ENCODE measurements around the gene JAML.
A peak's percentile ranks its signal among the peaks of the same experiment; 100 is the strongest.

The JAML gene

DNA sequence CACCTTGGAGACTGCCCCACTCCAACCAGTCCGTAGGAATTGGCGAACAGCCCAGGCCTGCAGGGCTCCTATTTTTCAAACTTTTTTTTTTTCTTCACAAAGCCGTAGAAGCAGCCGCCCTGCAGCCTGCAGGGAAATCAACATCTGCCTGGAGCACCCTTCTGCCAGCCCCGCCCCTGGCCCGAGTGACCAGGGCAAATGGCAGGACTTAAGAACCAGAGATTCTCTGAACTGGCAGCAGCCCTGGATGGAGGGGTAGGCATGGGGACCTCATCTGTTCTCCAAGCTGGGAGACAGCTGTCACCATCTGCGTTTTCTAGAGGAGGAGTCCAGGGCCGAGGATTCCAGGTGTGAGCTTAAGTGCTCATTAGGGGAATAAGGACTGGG lies 53.9 kb downstream of the JAML start:
- Histone ChIP-seq H3K27me3 (ENCODE audit: low read depth) (0 out of 2 replicates have a peak, but pooled peaks cover 3% of the 10 kb centered on the region), H3K4me3 (no peak overlapping the region), H3K36me3 (replicated peaks) (no peaks in the 10 kb centered on the region), H3K4me1 (no peaks in the 10 kb centered on the region), H3K9me3 (no peaks in the 10 kb centered on the region)
- in situ Hi-C loops (cut with MboI; ENCODE audit: low sequenced_read_pairs), result no loop called here
- DNase-seq (ENCODE audit: low spot score in 2 of 2), result no peak

DNA sequence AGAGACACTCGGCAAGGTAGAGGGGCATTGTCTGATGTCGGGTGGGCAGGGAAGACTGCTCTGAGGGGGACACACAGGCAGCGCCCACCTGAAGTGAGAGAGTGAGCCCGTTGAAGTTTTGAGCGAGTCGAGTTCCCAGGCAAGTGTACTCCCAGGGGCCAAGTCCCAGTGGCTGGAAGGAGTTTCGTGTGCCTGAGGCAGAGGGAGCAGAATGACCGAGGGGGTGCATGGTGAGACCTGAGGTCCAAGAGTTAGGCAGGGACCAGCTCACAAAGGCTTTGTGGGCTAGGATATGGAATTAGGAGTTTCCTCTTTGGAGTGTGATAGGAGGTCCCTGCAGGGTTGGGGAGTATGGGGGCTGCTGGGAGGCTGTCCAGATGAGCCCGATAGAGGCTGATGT lies 54.6 kb downstream of the JAML start:
- Histone ChIP-seq H3K4me1 (no peaks in the 10 kb centered on the region), H3K27me3 (ENCODE audit: low read depth) (0 out of 2 replicates have a peak, but pooled peaks cover 3% of the 10 kb centered on the region), H3K9me3 (no peaks in the 10 kb centered on the region), H3K4me3 (no peak overlapping the region), H3K36me3 (replicated peaks) (no peaks in the 10 kb centered on the region)
- in situ Hi-C loops (cut with MboI; ENCODE audit: low sequenced_read_pairs), result no loop called here
- DNase-seq (ENCODE audit: low spot score in 2 of 2), result no peak

DNA sequence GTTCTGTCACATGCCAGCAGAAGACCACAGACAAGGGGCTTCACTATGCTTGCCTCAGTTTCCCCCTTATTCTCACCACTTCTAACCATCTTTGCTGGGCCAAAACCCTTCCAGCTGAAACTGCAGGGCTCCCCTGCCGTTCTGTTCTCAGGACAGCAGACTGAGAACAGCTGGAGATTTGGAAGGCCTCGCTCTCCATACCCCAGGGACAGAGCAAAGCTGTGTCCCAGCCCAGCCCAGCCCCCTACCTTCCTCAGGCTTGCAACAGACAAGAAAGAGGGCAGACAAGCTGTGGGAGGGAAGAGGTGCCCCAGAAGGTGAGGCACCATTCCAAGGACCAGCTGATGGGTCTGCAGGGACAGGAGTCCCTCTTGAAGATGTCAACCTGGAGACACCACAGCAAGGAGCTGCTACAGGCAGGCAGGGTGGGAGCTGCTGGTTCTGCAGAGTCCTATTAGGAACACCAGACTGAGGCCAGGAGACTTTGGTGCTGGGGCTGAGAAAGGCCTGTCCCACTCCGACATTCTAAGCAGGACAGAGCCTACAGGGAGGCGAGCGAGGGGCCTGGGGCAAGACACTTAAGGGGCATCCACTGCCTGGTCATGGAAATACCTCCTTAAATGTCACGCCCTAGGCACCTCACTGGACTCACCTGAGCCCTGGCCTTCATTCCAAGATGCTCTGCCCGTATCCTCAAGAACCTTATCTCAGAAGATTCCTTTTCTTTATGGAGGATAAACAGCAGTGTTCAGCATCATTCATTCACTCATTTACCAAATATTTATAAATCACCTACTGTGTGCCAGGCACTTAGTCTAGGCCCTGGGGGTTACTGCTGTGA lies 55.3 kb downstream of the JAML start:
- no peak overlapping the region for H3K4me3 ChIP-seq
- in situ Hi-C loops (cut with MboI; ENCODE audit: low sequenced_read_pairs), result no loop called here
- no peaks in the 10 kb centered on the region for H3K4me1 ChIP-seq
- DNase-seq (ENCODE audit: low spot score in 2 of 2), result no peak
- no peaks in the 10 kb centered on the region for H3K36me3 ChIP-seq (replicated peaks)
- H3K9me3 ChIP-seq, result no peaks in the 10 kb centered on the region
- H3K27me3 ChIP-seq (ENCODE audit: low read depth), result 0 out of 2 replicates have a peak, but pooled peaks cover 3% of the 10 kb centered on the region

DNA sequence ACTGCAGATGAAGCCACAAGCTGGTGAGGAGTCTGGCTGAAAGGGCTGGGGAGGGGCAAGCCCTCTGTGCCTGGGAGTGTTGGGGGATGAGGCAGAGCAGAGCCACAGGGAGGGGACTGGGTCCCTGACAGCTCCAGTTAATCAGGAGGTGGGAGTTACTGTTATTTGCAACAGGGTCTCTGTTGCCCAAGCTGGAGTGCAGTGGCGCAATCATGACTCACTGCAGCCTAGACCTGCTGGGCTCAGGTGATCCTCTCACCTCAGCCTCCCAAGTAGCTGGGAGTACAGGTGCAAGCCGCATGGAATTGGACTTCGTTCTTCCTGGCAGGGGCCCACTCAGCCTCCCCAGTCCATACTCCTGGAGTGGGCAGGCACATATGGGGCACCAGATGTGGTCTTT lies 56.1 kb downstream of the JAML start:
- H3K4me1 ChIP-seq, result no peaks in the 10 kb centered on the region
- H3K4me3 ChIP-seq, result no peak overlapping the region
- in situ Hi-C loops (cut with MboI; ENCODE audit: low sequenced_read_pairs), result no loop called here
- no peak for DNase-seq (ENCODE audit: low spot score in 2 of 2)
- no peaks in the 10 kb centered on the region for H3K9me3 ChIP-seq
- 0 out of 2 replicates have a peak, but pooled peaks cover 3% of the 10 kb centered on the region for H3K27me3 ChIP-seq (ENCODE audit: low read depth)
- no peaks in the 10 kb centered on the region for H3K36me3 ChIP-seq (replicated peaks)

DNA sequence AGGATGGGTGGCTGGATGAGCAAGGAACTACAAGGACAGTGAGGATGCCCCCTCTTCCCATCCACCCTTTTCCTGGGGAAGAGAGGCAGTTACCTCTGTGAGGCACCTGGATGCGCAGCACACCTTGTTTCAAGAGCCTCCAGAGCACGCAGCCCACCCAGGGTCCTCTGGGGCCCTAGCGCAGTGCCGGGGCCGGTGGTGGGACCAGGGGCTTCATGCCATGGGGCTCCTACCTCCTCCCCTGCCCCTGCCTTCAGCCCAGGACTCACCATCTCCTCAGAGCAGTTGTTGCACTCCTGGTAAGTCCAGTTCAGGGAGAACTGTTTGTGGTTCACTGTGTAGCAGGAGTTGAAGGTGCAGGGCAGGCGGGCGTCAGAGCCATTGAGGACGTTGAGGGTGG lies 56.5 kb downstream of the JAML start:
- Histone ChIP-seq H3K4me1 (no peaks in the 10 kb centered on the region), H3K27me3 (ENCODE audit: low read depth) (0 out of 2 replicates have a peak, but pooled peaks cover 3% of the 10 kb centered on the region), H3K9me3 (no peaks in the 10 kb centered on the region), H3K4me3 (no peak overlapping the region), H3K36me3 (replicated peaks) (no peaks in the 10 kb centered on the region)
- in situ Hi-C loops (cut with MboI; ENCODE audit: low sequenced_read_pairs), result no loop called here
- no peak for DNase-seq (ENCODE audit: low spot score in 2 of 2)

DNA sequence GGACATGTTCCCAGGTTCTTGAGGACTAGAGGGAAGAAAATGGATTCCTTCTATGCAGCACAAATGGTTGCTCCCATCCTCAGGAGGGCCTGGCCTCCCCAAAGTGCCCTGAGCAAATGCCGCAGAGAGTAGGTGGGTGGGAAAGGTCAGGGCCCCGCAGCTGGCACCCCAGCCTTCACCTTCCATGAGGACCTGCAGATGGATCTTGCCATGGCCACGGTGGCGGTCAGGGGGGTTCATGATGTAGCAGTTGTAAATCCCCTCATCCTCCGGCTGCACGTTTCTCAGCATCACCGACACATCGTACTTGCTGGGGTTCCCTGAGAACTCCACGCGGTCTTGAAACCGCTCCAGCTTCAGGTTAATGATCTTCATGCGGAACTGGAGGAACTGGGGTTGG lies 56.9 kb downstream of the JAML start:
- Histone ChIP-seq H3K4me1 (no peaks in the 10 kb centered on the region), H3K27me3 (ENCODE audit: low read depth) (0 out of 2 replicates have a peak, but pooled peaks cover 3% of the 10 kb centered on the region), H3K36me3 (replicated peaks) (no peaks in the 10 kb centered on the region), H3K9me3 (no peaks in the 10 kb centered on the region), H3K4me3 (no peak overlapping the region)
- in situ Hi-C loops (cut with MboI; ENCODE audit: low sequenced_read_pairs), result no loop called here
- no peak for DNase-seq (ENCODE audit: low spot score in 2 of 2)

DNA sequence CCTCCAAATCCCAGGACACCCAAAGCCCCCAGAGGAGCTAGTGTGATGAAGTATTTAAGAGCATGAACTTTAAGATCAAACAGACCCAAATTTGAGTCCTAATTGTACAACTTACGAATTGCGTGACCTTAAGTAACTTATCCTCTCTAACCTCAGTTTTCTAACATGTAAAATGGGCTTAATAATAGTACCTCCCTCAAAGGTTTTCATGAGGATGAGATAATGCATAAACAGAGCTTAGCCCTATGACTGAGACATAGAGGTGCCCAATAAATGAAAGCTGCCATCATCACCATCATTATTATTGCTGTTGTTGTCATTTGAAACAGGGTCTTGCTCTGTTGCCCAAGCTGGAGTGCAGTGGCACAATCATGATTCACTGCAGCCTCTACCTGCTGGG lies 57.6 kb downstream of the JAML start:
- Histone ChIP-seq H3K9me3 (no peaks in the 10 kb centered on the region), H3K4me3 (no peak overlapping the region), H3K36me3 (replicated peaks) (no peaks in the 10 kb centered on the region), H3K27me3 (ENCODE audit: low read depth) (0 out of 2 replicates have a peak, but pooled peaks cover 3% of the 10 kb centered on the region), H3K4me1 (no peaks in the 10 kb centered on the region)
- in situ Hi-C loops (cut with MboI; ENCODE audit: low sequenced_read_pairs), result no loop called here
- DNase-seq (ENCODE audit: low spot score in 2 of 2), result no peak

DNA sequence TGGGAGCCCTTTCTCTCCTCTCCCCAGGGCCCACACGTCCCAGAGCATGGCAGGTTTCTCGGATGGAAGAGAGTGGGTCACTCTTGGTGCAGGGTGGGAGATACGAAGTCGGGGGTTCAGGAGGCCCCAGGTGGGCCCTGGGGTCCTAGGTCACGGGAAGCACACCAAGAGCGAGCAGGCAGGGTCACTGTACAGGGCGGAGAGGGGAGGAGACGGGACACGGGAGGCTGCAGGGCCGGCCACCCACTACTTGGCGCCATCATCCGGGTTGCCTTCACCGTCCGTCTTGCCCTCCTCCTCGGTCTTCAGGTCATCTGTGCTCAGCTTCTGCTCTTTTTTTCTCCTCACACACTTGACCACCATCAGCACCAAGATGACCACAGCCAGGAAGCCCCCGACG lies 58.2 kb downstream of the JAML start:
- in situ Hi-C loops (cut with MboI; ENCODE audit: low sequenced_read_pairs), result no loop called here
- H3K4me3 ChIP-seq, result no peak overlapping the region

DNA sequence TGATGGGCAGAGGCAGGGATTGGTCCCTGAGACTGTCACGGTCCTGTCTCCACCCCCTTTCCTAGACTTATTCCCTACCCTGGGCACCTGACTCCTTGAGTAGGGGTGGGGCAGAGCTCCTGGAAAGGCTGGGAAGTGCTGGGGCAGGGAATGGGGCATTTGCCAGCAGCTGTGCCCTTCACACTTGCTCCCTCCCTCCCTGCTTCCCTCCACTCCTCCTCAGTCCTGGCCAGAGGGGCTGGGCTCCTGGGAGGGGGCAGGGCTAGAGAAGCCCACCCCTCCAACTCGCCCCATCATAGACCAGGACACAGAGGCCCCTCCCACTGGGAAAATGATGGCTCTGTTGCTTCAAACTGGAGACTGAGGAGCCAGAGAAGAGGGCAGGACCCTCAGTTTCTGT lies 59.9 kb downstream of the JAML start:
- DNase-seq (ENCODE audit: low spot score in 2 of 2), result no peak
- H3K27me3 ChIP-seq (ENCODE audit: low read depth), result 0 out of 2 replicates have a peak, but pooled peaks cover 3% of the 10 kb centered on the region
- no peaks in the 10 kb centered on the region for H3K36me3 ChIP-seq (replicated peaks)
- no peak overlapping the region for H3K4me3 ChIP-seq
- H3K4me1 ChIP-seq, result no peaks in the 10 kb centered on the region
- in situ Hi-C loops (cut with MboI; ENCODE audit: low sequenced_read_pairs), result no loop called here
- no peaks in the 10 kb centered on the region for H3K9me3 ChIP-seq

More for the DNA sequence above, 58.2 kb downstream of the JAML start:
- Histone ChIP-seq H3K36me3 (replicated peaks) (no peaks in the 10 kb centered on the region), H3K4me1 (no peaks in the 10 kb centered on the region), H3K9me3 (no peaks in the 10 kb centered on the region), H3K27me3 (ENCODE audit: low read depth) (0 out of 2 replicates have a peak, but pooled peaks cover 3% of the 10 kb centered on the region)
- DNase-seq (ENCODE audit: low spot score in 2 of 2), result no peak

DNA sequence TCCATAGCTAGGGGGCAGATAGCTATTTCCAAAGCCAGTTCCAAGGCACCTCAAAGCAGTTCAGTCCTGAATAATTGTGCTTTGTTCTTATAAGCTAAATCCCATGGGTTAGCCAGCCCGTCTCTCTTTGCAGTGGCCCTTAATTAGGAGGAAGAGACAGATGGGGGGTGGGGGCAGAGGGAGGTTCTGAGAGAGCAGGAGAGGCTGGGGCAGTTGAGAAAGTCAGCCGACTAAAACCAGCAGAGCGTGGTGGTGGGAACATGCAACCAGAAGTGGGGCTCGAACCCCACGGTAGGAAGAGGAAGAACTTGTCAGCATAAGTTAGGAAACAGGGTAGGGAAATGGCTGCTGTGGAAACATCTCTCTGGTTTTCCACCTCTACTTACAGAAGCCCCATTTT lies 61.3 kb downstream of the JAML start:
- H3K4me1 ChIP-seq, result no peaks in the 10 kb centered on the region
- no peaks in the 10 kb centered on the region for H3K36me3 ChIP-seq (replicated peaks)
- H3K4me3 ChIP-seq, result no peak overlapping the region
- H3K27me3 ChIP-seq (ENCODE audit: low read depth), result peaks cover 8% of the 10 kb centered on the region
- H3K9me3 ChIP-seq, result no peaks in the 10 kb centered on the region
- DNase-seq (ENCODE audit: low spot score in 2 of 2), result no peak
- in situ Hi-C loops (cut with MboI; ENCODE audit: low sequenced_read_pairs), result no loop called here

DNA sequence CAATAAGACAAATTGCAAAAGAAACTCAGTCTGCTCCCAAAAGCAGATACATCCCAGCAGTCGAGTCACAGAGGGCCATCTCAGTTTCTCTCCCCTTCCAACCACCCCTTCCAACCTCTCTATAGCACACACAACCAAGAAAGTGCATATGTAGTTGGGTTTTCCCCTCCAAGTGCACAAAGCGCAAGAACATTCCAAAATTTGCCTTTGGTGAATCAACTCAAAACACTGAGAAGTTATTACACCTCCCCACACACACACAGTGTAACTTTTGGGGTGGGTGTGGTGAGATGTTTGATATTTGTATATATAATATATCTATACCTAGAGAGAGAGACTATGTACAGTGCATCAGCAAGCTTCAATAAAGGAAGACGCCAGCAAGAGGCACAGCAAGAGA lies 62.0 kb downstream of the JAML start:
- Histone ChIP-seq H3K9me3 (no peaks in the 10 kb centered on the region), H3K27me3 (ENCODE audit: low read depth) (peaks cover 10% of the 10 kb centered on the region), H3K4me1 (no peaks in the 10 kb centered on the region), H3K4me3 (no peak overlapping the region), H3K36me3 (replicated peaks) (no peaks in the 10 kb centered on the region)
- DNase-seq (ENCODE audit: low spot score in 2 of 2), result no peak
- in situ Hi-C loops (cut with MboI; ENCODE audit: low sequenced_read_pairs), result no loop called here

DNA sequence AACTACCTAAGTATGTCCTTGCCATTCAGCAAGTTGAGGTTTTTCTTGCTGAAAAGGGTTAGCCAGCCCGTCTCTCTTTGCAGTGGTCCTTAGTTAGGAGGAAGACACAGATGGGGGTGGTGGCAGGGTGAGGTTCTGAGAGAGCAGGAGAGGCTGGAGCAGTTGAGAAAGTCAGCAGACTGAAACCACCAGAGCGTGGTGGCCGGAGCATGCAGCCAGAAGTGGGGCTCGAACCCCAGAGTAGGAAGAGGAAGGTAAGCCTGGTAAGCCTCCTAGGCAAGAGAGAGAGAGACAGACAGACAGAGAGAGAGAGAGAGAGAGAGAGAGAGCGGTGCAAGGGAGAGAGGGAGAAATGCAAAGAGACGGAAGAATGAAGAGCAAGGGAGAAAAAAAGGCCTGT lies 63.0 kb downstream of the JAML start:
- Histone ChIP-seq H3K9me3 (no peaks in the 10 kb centered on the region), H3K36me3 (replicated peaks) (no peaks in the 10 kb centered on the region), H3K4me3 (no peak overlapping the region), H3K27me3 (ENCODE audit: low read depth) (peaks cover 21% of the 10 kb centered on the region), H3K4me1 (no peaks in the 10 kb centered on the region)
- in situ Hi-C loops (cut with MboI; ENCODE audit: low sequenced_read_pairs), result no loop called here
- no peak for DNase-seq (ENCODE audit: low spot score in 2 of 2)

DNA sequence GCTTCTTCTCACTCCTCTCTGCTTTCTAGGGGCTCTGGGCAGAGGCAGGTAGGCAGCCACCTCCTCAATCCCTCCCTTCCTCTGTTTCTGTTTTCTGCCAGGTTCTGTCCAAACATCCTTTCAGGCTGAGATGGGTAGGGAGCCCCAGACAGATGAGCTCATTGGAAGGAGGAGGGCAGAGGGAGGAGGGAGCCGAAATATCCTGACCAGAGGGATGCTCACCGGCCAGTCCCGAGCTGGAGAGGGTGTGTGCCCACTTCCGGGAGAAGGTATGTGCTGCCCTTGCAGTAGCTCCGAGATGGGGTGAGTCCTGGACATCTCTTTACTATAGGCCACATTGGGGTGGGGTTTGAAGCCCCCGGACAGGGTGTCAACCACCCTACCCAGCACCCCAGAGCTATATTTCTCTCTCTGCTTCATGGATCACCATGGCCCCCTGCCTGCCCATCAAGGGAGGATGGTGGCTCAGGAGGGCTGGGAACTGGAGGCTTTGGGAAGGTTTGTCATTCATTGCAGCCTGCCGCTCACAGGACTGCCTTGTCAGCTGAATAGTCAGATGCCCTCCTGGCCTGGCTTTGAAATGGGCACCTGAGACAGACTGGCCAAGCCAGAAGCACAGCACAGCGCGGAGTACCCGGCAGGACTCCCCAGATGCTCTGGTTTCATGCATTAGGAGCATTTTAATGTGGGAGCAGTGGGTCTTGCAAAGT lies 67.5 kb downstream of the JAML start:
- Histone ChIP-seq H3K4me1 (no peaks in the 10 kb centered on the region), H3K4me3 (no peak overlapping the region), H3K9me3 (no peaks in the 10 kb centered on the region), H3K27me3 (ENCODE audit: low read depth) (peaks cover 47% of the 10 kb centered on the region), H3K36me3 (replicated peaks) (no peaks in the 10 kb centered on the region)
- in situ Hi-C loops (cut with MboI; ENCODE audit: low sequenced_read_pairs), result no loop called here
- DNase-seq (ENCODE audit: low spot score in 2 of 2), result no peak

DNA sequence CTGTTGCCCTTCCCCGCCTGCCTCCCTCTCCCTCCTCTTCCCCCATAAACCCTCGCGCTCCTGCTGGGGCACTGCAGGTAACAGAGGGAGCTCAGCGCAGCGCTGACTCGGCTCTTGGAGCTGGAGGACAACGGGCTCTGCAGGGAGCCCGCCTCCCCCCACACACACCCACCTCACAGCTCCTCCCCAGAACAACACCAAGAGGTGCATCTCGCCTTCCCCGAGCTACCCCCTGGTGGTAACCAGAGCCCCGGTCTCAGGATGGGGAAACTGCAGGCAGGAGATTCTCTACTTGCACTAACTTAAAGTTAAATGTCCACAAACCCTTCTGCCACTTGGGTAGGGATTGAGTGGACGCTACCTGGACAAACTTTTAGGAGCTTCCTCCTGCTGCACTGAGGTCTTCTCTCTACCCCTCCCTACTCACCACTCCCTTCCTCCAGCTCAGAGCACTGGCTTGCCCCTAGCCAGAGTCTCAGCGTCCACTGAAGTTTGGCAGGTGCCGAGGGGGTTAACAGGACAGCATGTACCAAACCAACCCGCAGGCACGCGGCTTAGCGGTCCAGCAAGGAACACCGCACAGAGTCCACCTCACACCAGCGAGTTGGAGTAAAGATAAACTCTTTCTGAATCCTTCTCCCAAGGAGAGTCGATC lies 68.2 kb downstream of the JAML start:
- H3K27me3 ChIP-seq (ENCODE audit: low read depth), result peaks cover 51% of the 10 kb centered on the region
- no peaks in the 10 kb centered on the region for H3K4me1 ChIP-seq
- in situ Hi-C loops (cut with MboI; ENCODE audit: low sequenced_read_pairs), result no loop called here
- no peaks in the 10 kb centered on the region for H3K9me3 ChIP-seq
- DNase-seq (ENCODE audit: low spot score in 2 of 2), result peak in 1 of 2 experiments; percentile 43
- no peaks in the 10 kb centered on the region for H3K36me3 ChIP-seq (replicated peaks)
- no peak overlapping the region for H3K4me3 ChIP-seq

Measured in HAP-1 (cell line).